Adipose tissue (tissue), 3 donors: Measurements from ENCODE around the gene CABLES1. TPM values are rescaled to one million over a fixed set of nuclear protein-coding genes. Genes with fewer than 3 reads are reported as not detected.
"Not testable (repeated sequence)": the region's sequence is repeated elsewhere in the genome, so short reads cannot be mapped to it uniquely, and the experiment has no call there.

Source experiments
- H3K27ac ChIP-seq: one replicate; pipeline ENCODE4 v1.5.1; 2013; ENCODE audit warnings: low read depth, low read length
- WGBS, 3 donors: extraction: QIAGEN DNeasy Blood & Tissue Kit; methylation state at CpG; one replicate each; pipeline ENCODE4 v1.1.7; 2013; 5-methylcytosine and 5-hydroxymethylcytosine counted together
- polyA plus RNA-seq, 3 donors: library from polyadenylated mRNA; stranded (reverse); fragments of 200-250 nt; gene quantifications; one replicate each; pipeline ENCODE4 v1.2.3, GENCODE V29; 2013
- donor health status: healthy with polysubstance abuse.
- donor health status: Bipolar disorder and iron deficiency.
- donor health status: healthy.

Gene CABLES1
- polyA plus RNA-seq, 3 donors: 5.8 to 25.3 (median 18.7) TPM

DNA sequence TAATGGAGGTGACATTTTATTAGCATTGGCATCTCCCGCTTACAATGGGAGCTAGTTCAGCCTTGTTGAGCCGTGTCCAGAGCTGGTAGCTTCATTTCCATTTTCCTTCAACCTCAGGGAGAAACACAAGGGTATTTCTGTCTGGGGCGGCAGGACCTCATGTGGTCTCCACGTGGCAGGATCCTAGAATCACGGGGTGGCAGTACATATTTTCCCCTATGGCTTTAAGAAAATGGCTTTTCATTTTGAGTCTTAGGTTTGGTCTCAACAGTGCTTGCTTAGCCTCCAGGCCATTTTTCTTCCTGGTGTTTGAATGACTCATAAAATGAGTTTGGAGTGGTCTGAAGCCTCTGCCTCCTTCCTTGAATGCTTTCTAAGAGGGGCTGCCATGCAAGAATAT, 20.3 kb downstream of the CABLES1 start:
- WGBS, 3 donors: 71 to 84% (median 80%) methylated on average over 5 of the region's 5 CpGs
- H3K27ac ChIP-seq: no peak overlapping the region

DNA sequence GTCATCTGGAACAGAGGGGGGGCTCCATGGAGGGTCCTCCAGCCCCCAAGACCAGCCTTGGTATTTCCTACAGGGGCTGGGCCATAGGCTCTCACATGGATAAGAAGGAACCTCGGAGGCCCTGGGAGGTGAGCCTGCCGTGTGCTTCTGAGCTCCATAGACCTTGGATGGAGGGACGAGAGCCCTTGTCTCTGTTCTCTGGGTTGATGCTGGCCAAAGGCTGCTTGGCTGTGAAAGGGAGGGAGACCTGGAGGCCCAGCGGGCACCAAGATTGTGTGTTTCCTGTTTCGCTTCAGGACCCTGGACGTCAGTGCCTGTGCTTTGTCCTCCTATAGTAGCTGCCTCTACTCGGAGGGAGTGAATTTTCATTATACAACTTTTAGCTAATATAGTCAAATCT, 20.8 kb downstream of the CABLES1 start:
- WGBS, 3 donors: 90 to 95% (median 92%) methylated on average over 7 of the region's 7 CpGs
- no peak overlapping the region for H3K27ac ChIP-seq

DNA sequence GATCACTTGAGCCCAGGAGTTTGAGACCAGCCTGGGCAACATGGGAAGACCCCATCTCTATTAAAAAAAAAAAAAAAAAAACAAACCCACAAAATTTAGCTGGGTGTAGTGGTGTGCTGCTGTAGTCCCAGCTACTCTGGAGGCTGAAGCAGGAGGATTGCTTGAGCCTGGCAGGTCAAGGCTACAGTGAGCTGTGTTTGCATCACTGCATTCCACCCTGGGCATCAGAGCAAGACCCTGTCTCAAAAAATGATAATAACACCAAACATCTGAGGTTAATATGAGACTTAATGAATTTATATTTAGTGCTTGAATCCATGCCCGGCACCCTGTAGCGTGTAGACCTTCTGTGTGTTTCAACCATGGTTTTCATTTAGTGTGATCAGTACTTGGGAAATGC, 22.8 kb downstream of the CABLES1 start:
- H3K27ac ChIP-seq: no peak overlapping the region
- 97 to 100% (median 98%) methylated on average over 2 of the region's 2 CpGs for WGBS, 3 donors

DNA sequence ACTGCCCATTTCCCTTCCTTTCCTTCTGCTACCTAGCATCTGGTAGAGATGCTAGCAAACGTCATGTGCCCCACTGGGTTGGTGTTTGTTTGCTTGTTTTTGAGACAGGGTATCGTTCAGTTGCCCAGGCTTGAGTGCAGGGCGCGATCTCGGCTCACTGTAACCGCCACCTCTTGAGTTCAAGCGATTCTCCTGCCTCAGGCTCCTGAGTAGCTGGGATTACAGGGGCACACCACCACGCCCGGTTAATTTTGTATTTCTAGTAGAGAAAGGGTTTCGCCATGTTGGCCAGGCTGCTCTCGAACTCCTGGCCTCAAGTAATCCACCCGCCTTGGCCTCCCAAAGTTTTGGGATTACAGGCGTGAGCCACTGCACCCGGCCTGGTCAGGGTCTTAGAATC, 23.6 kb downstream of the CABLES1 start:
- WGBS, 3 donors: 95 to 97% (median 97%) methylated on average over 14 of the region's 14 CpGs
- H3K27ac ChIP-seq: not testable (repeated sequence)

DNA sequence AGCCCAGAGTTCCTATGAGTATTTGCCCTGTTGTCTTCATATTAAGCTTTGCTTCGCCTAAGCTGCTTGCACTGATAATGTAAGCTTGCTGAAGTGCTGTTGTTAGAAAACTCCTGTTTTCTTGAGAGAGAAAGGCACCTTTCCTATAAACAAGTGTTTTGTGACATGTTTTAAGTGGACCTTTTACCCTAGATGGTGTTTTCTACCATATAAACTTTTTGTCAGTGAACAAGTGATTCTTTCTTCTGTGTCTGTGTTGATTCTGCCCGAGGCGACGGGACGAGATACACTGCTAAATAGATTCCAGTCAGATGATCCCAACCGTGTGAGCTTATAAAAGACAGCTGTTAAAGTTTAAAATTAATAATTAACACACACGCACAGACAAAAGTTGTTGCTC, 24.1 kb downstream of the CABLES1 start:
- WGBS, 3 donors: 27 to 87% (median 79%) methylated on average over 7 of the region's 7 CpGs

DNA sequence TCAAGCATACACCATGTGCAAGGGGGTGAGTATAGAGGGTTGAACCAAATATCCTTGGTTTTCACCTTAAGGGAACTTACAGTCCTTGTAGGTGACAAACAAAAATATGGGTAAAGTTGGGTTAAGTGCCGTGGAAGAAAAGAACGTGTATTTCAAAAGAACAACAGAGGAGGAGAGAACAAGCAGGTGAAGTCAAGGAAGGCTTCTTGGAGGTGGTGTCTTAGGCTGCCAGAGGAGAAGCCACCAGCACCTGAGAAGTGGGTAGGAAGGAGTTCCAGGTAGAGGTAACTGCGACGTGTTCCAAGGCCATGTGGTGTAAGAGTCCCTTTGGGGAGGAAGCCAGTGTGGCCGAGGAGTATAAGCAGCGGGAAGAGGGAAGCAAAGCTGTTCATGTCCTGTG, 27.2 kb downstream of the CABLES1 start:
- 74 to 77% (median 76%) methylated on average over 6 of the region's 6 CpGs for WGBS, 3 donors

More for the DNA sequence above, 24.1 kb downstream of the CABLES1 start:
- H3K27ac ChIP-seq: no peak overlapping the region

DNA sequence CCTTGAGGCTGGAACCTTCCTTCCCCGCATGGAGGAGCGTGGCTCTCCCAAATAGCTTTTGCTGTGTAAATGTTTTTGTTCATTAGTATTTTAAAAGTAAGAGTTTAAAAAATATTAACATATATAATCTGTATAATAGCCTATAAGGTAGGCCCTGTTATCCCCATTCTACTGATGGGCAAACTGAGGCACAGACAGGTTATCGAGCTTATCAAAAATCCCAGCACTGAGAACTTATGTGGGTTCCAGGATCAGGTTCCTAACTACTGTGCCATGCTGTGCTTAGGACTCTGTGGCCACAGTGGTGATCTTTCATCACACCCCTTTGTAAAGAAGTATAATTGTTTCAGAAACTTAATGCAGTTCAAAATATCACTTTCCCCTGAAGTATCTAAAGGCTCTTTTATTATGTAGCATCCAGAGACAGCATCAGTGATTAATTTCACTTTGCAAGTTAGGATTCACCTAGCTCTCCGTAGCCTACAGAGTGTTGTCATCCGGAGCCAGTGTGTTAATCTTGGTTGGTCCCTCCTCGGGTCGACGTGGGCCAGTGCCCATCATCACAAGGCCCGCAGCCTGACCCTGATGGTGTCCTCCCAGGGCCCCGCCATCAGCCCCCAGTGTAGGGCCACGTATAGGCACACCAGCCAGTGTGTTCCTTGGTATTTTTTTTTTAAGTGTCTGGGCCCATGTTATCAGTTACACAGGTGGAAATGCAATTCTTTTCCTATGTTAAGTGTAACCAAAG, 28.7 kb downstream of the CABLES1 start:
- H3K27ac ChIP-seq: no peak overlapping the region
- 84 to 88% (median 85%) methylated on average over 11 of the region's 11 CpGs for WGBS, 3 donors

More for the DNA sequence above, 27.2 kb downstream of the CABLES1 start:
- no peak overlapping the region for H3K27ac ChIP-seq

DNA sequence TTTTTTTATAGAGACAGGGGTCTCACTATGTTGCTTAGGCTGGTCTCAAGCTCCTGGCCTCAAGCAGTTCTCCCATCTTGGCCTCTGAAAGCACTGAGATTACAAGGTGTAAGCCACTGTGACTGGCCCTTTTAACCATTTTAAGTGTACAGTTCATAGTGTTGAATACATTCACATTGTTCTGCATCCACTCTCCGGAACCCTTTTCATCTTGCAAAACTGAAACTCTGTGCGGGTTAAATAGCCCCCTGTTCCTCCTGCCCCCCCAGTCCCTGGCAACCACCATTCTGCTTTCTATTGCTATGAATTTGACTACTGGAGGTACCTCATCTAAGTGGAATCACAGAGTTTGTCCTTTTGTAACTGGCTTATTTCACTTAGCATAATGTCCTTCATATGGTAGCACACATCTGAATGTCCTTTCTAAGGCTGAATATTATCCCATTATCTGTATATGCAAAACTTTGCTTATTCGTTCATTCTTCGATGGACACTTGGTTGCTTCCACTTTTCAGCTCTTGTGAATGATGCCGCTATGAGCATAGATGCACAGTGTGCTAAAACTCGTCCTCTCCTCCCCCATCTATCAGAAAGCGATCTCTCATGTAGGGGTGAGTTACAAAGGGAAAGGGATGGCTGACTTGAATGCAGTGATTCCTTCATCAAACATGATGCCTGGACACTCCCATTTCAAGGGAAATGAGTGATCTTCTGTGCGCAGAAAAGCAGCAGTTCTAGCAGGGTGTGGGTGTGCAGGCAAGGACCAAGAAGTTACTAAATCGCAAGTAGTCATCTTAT, 30.2 kb downstream of the CABLES1 start:
- 94 to 95% (median 94%) methylated on average over 9 of the region's 9 CpGs for WGBS, 3 donors
- H3K27ac ChIP-seq: no peak overlapping the region

DNA sequence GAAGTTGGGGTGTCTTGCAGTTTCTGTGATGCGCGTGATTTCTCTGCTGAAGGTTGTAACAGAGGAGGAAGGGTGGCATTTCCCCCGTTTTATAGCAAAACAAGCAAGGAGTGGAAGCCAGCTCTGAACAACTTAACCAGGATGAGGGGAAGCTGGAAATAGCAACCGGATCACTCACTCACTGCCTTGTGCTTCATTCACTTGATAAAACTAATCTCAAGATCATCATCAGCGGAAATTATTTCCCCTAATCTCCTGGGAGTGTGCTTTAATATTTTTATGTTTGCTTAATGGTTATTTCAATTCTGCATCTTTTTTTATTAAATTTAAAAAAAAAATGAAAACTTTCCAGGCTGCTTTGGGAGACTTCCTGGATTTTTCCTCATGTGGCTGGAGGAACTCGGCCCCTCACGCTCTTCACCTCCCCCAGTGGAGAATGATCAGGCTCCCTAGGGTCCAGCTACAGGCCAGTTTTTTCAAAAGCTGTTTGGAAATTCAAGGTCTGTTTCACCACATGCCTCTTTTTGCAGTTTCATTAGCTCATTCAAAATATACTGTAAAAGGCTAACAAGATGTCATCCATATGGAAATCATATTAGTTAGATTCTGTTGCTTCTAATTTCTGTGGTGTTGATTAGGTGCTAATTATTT, 31.7 kb downstream of the CABLES1 start:
- WGBS, 3 donors: 37 to 74% (median 53%) methylated on average over 7 of the region's 7 CpGs
- H3K27ac ChIP-seq: no peak overlapping the region

DNA sequence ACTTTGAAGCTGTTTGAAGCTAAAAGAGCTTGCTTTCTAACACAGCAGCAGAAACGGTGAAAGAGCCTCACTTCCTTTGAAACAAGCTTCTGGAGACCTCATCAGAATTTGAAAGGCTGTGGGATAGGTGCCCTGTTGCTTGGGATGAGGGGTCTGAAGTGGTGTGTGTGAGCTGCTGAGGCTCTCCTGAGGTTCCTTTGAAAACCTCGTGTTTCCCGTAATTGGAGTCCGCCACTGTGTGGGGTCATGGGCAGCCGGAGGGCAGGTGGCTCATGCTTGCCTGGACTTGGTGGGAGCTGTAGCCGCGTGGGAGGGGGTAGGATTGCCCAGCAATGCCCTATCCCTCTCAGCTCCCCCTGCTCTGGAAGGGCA, 34.4 kb downstream of the CABLES1 start:
- 82 to 83% (median 82%) methylated on average over 7 of the region's 7 CpGs for WGBS, 3 donors
- no peak overlapping the region for H3K27ac ChIP-seq

DNA sequence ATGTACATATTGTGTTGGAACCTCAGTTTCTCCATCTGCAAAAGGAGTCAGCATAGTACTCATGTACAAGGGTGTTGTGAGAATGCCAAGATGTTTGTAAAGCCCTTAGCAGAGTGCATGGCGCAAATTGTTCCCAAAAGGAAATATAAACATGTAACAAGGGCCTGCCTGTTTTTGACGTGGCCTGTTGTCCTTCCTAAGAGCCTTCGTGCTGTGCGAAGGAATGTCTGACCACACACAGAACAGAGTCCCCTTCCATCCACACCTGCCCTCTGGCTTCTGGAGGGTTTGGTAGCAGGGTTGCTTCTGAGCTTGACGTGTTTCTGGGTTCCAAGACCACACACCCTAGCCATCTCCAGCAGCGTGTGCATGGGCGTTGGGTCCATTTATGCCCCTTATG, 34.9 kb downstream of the CABLES1 start:
- 95% methylated on average over 7 of the region's 7 CpGs for WGBS, 3 donors
- H3K27ac ChIP-seq: no peak overlapping the region

DNA sequence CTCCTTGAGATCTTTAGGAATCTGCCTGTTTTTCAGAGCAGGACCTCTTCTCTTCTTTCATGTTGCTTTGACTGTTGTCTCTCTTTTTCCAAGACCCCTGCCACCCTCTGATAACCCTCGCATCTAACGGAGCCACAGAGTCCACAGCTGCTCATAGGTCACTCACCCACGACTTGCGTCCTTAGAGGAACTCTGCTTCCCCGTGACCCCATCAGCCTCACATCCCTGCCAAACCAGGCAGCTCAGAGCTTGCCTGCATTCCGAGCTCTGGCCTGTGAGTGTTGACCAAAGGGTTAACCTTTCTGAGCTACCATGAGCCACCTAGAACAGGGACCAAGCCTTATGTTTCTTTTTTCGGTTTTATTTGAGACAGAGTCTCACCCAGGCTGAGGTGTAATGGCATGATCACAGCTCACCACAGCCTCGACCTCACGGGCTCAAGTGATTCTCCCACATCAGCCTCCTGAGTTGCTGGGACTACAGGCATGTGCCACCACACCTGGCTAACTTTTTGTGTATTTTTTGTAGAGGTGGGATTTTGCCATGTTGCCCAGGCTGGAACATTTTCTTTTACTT, 36.4 kb downstream of the CABLES1 start:
- WGBS, 3 donors: 81 to 89% (median 81%) methylated on average over 9 of the region's 9 CpGs
- H3K27ac ChIP-seq: no peak overlapping the region

DNA sequence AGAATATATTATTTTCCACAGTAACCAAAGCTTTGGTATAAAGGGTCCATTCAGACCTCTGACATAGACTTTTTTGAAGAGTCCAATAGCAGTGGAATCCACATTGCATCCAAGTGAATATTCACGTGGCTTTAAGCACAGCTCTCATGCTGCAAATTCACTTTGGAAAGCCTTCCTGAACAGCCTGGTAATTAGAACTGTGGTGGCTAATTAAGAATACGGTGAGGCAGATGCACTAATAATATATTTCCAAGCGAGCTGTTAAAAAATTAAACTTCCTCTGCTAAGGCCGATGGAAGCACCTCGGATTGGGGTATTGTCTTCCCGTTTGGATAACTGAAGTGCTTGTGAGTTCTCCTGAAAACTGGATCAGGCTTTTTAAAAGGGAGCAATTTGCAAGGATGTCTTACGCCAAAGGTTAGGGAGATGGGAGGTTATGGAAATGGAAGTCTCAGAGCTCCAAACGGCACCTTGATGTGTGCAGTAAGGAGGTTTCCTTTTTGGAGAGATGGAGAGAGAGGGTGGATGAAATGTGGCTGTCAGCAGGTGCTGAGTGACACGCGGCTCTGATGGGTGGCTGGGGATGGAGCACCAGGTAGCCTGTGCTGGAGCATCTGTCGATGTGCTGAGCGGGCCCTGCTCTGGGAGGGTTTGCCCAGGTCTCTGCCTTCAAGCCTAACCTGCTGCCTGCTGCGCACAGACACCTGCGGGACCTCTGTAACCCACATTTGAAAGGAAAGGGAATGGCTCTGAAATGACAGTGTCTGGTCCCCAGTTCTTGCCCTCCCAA, 37.5 kb downstream of the CABLES1 start:
- 90 to 92% (median 90%) methylated on average over 14 of the region's 14 CpGs for WGBS, 3 donors
- no peak overlapping the region for H3K27ac ChIP-seq

DNA sequence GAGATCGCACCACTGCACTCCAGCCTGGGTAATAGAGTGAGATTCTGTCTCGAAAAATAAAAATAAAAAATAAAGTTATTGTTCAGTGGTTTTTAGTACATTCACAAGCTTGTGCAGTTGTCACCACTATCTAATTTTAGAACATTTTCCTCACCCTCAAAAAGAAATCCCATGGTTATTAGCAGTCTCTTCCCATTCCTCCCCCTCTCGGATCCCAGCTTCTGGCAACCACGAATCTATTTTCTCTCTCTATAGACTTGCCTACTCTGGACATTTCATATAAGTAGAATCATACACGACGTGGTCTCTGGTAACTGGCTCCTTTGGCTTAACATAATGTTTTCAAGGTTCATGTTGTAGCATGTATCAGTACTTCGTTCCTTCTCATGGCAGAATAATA, 38.6 kb downstream of the CABLES1 start:
- WGBS, 3 donors: 76 to 90% (median 83%) methylated on average over 7 of the region's 7 CpGs

DNA sequence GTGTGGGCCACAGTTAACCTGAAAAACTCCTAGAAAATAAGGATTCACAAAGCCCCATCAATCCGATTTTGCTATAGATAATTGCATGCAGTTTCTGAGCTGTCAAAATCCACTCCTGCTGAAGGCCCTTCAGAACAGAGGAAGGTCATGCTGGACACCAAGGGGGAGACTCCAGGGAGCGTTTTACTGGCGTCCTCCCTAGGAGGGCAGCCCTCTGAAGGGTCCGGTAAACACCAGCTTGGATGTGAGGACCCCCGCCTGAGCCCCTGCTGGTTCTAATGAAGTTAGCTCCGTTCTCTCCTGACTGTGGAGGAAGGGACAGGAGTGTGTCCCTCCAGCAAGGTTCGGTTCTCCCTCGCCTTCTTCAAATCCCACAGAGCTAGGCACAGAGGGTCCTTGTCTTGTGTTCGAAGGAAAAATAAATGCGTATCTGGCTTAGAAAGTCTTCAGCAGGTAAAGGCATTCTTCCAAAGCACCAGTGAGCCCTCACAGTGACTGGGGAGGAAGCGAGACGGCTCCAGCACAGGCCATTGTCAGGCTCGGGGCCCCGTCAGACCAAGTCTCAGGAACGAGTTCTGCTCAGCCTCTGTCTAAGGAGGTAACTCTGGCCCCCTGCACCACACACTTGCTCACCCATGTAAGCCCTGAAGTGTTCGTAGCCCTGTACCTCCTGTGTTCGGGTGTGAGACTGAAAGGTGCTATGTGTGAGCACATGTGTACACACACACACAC, 41.6 kb downstream of the CABLES1 start:
- 85 to 94% (median 94%) methylated on average over 17 of the region's 17 CpGs for WGBS, 3 donors
- H3K27ac ChIP-seq: no peak overlapping the region

More for the DNA sequence above, 38.6 kb downstream of the CABLES1 start:
- no peak overlapping the region for H3K27ac ChIP-seq

DNA sequence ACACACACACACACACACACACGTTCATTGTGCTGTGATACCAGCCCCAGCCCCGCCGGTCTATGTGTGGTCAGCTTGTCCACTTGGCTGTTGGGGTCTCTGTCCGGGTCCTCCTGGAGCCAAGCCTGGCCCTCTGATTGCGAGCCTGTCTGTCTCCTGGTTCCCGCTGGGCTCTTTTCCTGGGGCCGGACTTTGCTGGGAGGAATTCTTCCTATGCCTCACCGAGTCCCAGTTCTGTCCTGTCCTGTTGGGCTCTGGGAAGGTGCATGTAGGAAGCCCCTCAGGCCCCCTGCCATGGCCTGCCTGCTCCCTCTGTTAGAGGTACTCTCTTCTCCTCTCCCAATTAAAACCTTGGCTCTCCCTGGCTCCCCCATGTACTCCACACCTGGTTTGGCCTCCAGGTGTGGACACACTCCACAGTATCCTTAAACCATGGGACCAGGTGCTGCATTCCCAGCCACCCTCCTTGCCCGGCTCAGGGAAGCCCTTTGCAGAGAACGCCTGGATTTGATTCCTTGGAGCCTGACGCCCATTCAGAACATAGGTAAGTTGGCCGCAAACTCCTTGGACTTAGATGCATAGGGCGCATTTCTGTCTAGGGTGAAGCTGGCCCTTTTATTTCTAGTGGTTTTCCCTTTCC, 42.3 kb downstream of the CABLES1 start:
- no peak overlapping the region for H3K27ac ChIP-seq
- 46 to 92% (median 88%) methylated on average over 13 of the region's 13 CpGs for WGBS, 3 donors

DNA sequence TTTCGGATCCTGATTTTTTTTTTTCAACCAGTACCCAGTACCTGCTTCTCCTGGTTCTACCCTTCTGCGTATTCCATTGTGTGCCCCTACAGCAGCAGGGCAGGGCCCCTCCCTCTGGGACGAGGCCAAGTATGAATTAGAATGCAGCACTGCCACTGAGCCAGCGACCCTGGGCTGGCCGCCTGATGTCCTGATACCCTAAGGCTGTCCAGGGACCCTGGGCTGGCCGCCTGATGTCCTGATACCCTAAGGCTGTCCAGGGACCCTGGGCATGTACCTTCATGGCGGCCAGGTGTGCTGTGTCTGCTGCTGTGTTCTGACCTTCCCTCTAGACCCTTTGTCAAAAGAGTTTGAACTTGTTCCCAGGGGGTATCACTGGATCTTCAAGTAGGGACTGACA, 42.9 kb downstream of the CABLES1 start:
- WGBS, 3 donors: 61 to 94% (median 87%) methylated on average over 7 of the region's 7 CpGs
- no peak overlapping the region for H3K27ac ChIP-seq
